Activated CD4-positive, alpha-beta T cell treated with anti-CD3 and anti-CD28 coated beads, Interleukin-2, amount 50 U/mL, for 4 hours (primary cell): ENCODE measurements around the gene ETFRF1.

Experiments used
- DNase-seq, 2 experiments: peaks; one replicate each; pipeline ENCODE4 v3.0.0-alpha.2; 2020

ETFRF1 gene

GRCh38 chr12:25195056-25195971 lies at the start of gene ETFRF1, which contains the start of gene DNAI7:
Gene ETFRF1, plus strand, starts transcription at chr12:25195237. Its CDS starts 8,720 bp downstream, at chr12:25203957.
Gene DNAI7, minus strand, starts transcription at chr12:25195160. Its CDS starts 82 bp downstream, at chr12:25195078.
- peak; percentile 90 for DNase-seq

GRCh38 chr12:25146686-25147085 lies 48.4 kb upstream of the ETFRF1 start:
- DNase-seq = no peak

GRCh38 chr12:25151476-25151875 lies 43.6 kb upstream of the ETFRF1 start:
- no peak for DNase-seq

- no peak for DNase-seq
These were observed 43.0 kb upstream of the ETFRF1 start for GRCh38 chr12:25152055-25152454.

- DNase-seq = no peak
These were observed 39.9 kb upstream of the ETFRF1 start for GRCh38 chr12:25155022-25155576.

GRCh38 chr12:25156061-25156460 lies 39.0 kb upstream of the ETFRF1 start:
- no peak for DNase-seq

GRCh38 chr12:25162866-25163265 lies 32.2 kb upstream of the ETFRF1 start:
- DNase-seq = no peak

- no peak for DNase-seq
These were observed 12.3 kb upstream of the ETFRF1 start for GRCh38 chr12:25182765-25183164.

GRCh38 chr12:25184132-25184531 lies 10.9 kb upstream of the ETFRF1 start:
- DNase-seq = no peak

- DNase-seq = no peak
These were observed 8.8 kb upstream of the ETFRF1 start for GRCh38 chr12:25186038-25186787.

GRCh38 chr12:25186788-25187402 lies 8.1 kb upstream of the ETFRF1 start:
- DNase-seq = no peak

- no peak for DNase-seq
These were observed 7.3 kb upstream of the ETFRF1 start for GRCh38 chr12:25187781-25188180.

GRCh38 chr12:25189656-25190055 lies 5.4 kb upstream of the ETFRF1 start:
- DNase-seq = no peak

- DNase-seq = no peak
These were observed 4.2 kb upstream of the ETFRF1 start for GRCh38 chr12:25190793-25191192.

GRCh38 chr12:25194214-25194613 lies 823 bp upstream of the ETFRF1 start:
- DNase-seq = no peak

- DNase-seq = no peak
These were observed 348 bp upstream of the ETFRF1 start for GRCh38 chr12:25194722-25195055.

GRCh38 chr12:25197608-25198007 lies 2.6 kb downstream of the ETFRF1 start:
- no peak for DNase-seq

- no peak for DNase-seq
These were observed 5.7 kb downstream of the ETFRF1 start for GRCh38 chr12:25200703-25201102.

GRCh38 chr12:25202137-25202536 lies 7.1 kb downstream of the ETFRF1 start:
- DNase-seq = no peak

- no peak for DNase-seq
These were observed 12.4 kb downstream of the ETFRF1 start for GRCh38 chr12:25207411-25207810.

GRCh38 chr12:25207846-25208245 lies 12.8 kb downstream of the ETFRF1 start:
- no peak for DNase-seq

- no peak for DNase-seq
These were observed 13.5 kb downstream of the ETFRF1 start for GRCh38 chr12:25208554-25208953.

GRCh38 chr12:25213338-25213737 lies 18.3 kb downstream of the ETFRF1 start:
- DNase-seq = no peak
